CD4-positive, alpha-beta T cell treated with Interferon gamma for 1 hour (primary cell): Measurements from ENCODE around the gene FSTL5.

Experiments used
- DNase-seq: peaks from one replicate; pipeline ENCODE4 v3.0.0-alpha.2; 2020

Gene FSTL5

GRCh38 chr4:161936625-161937550 is 226.9 kb downstream of the FSTL5 start:
- no peak for DNase-seq

- no peak for DNase-seq
Measured at GRCh38 chr4:161931089-161931488, 232.7 kb downstream of the FSTL5 start.

- no peak for DNase-seq
Measured at GRCh38 chr4:161929956-161930355, 233.8 kb downstream of the FSTL5 start.

DNA sequence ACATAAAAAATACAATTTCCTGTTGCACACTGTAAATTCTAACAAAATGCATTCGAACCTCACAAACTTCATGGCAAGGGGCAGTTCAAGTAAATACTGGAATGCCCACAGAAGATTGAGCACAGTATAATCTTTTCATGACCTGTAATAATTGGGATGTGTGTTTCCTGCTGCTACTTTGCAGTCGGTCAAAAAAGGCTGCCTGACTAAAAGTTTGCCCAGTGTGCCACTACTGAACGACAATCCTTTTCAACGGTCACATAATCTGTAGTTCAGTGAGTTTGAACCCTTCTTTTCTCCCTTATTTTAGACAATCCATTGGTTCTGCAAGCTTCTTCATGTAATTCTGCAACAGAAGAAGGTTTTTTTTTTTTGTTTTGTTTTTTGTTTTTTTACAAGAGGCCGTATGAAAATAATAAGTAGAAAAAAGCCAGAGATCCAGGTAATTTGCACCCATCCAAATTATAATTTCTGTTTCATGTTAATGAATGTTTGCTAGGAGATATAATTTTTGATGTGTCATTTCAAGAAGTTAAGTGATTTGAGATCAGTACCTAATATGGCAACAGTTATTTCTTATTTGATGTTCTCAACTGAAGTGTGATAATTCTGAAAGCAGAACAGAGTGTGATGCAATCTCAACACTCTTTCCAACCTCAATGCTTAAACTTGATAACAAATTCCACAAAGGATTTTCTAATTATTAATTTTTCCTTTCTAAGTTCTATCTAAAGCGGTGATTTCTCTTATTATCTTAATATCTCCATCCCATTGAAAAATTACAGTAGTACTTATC is 237.6 kb downstream of the FSTL5 start:
- no peak for DNase-seq

GRCh38 chr4:161920304-161921052 is 243.3 kb downstream of the FSTL5 start:
- DNase-seq: no peak

GRCh38 chr4:161919442-161920220 is 244.2 kb downstream of the FSTL5 start:
- no peak for DNase-seq

DNA sequence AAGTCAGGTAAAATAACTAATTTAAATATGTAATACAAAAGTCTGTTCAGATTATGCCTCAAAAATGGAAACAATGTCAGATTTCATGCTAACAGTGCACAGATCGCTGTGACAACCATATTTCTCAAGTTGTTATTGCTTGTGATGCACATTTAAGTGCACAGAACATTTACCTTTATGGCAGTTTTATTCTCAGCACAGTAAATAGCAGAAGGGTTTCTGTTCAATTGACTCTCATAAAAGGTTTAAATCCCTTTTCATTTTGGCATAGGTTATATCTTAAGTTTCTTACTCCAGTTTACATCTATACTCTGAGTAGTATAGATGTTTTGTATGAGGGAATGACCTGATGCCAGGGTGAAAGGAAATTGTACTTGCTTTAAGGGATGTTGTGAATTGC is 247.8 kb downstream of the FSTL5 start:
- DNase-seq: no peak

DNA sequence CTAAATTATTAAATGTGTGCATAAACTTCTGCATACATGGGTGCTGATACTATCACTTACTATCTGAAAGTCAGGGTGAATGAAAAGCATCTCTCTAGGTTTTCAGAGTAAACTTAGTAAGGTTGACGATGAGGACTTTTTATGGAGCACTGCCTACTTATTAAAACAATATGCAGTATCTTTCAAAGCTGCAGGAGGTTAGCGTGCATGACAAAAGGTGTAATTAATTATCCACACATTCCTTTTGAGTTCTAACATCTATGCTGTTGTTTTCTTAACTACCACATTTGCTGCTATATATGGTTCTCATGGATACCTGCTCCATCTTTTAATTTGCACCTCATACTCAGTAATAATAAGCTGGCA is 256.2 kb downstream of the FSTL5 start:
- no peak for DNase-seq

DNA sequence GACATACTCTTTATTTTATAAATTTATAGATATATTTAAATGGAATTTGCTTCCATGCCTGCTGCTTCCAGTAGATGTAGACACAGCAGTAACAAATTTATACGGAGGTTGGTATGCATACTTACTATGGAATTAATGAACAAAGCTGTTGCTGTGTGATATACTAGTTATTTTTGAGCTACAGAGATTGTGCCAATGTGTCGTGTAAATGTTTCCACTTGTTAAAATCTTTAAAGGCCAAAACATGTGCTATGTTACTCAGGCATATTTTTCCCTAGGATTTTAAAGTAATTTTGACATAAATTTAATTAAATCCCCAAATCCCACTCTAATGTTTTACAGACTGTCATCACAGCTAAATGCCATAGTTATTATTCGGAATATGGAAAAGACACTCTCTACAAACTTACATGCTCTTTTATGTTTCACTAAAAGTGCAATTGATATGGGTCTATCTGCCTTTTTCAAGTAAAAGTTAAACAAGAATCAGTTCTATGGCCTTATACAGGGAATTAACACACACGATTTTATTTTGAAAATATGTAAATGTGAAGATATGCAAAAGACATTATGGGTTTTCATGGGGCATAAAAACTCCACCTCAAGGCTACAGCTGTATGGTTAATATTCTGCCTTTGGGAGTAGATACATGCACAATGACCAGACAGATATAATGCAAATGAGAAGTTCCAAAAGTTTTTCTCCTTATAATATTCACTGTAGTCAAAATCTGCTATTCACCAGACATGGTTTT is 256.8 kb downstream of the FSTL5 start:
- DNase-seq: no peak

DNA sequence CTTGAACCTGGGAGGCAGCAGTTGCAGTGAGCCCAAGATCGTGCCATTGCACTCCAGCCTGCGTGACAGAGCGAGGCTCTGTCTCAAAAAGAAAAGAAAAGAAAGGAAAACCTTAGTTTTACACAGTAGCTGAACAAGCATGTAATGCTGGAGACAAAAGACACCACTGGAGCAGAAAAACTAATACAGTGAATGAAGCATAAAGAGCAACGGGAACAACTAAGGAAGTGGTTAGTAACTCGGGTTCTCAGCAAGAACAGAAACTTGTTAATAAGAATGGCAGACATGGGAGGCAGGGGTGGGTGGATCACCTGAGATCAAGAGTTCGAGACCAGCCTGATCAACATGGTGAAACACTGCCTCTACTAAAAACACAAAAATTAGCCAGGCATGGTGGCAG is 263.7 kb downstream of the FSTL5 start:
- DNase-seq: no peak

DNA sequence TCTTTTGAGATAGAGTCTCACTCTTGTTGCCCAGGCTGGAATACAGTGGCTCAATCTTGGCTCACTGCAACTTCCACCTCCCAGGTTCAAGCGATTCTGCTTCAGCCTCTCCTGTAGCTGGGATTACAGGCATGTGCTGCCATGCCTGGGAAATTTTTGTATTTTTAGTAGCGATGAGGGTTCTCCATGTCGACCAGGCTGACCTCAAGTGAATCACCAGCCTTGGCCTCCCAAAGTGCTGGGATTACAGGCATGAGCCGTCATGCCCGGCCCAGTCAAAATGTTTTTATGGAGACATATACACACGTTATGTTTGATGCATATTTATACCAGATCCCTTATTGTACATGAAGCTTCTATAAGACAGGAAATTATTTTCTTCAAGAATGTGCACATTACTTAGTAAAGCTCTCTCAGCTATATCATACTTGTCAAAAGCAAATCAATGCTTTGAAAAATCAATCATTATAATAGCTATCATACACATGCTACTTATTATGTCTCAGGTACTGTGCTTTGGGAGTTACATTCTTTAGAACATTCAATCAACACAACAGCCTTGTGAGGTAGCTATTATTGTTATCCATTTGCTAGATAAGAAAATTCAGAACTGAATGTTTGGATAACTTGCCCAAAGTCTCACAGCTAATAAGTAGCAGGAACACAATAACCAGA is 269.2 kb downstream of the FSTL5 start:
- DNase-seq: no peak

- DNase-seq: no peak
Measured at GRCh38 chr4:161894014-161894413, 269.8 kb downstream of the FSTL5 start.

DNA sequence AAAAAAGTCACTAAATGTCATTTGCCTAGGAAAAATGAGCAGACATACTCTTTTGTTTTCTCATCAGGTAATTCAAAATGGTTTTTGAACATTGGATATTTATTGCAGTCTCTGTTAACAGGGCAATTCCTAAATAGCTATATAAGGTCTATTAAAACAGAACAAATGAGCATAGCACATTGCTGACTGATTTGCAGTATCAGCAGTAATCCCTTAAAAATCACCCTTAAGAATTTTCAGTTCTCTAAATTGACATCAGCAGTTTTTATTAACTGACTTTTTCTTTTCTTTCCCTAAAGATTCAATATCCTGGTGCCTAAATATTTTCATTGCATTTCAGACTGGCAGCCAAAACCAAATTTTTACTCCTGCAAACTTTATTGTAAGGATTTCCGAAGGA is 270.2 kb downstream of the FSTL5 start:
- DNase-seq: no peak

- DNase-seq: no peak
Measured at GRCh38 chr4:161892951-161893350, 270.8 kb downstream of the FSTL5 start.

GRCh38 chr4:161883157-161883556 is 280.6 kb downstream of the FSTL5 start:
- no peak for DNase-seq

- DNase-seq: no peak
Measured at GRCh38 chr4:161881370-161881769, 282.4 kb downstream of the FSTL5 start.

DNA sequence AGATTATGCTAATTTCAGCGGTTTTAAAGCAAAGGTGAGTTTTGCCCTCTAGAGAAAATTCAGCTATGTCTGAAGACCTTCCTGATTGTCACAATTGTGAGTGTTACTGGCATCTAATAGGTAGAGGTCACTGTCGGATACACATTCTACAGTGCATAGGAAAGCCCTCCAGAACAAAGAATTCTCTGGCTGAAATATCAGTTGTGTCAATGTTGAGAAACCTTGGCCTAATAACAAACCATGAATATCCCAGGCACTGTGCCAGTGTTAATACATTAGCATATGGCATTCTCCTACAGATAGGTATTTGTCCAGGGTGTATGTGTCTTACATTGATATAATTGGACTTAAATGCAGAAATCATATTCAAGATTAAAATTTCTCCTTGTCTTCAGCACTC is 294.3 kb downstream of the FSTL5 start:
- DNase-seq: no peak

- no peak for DNase-seq
Measured at GRCh38 chr4:161856711-161857326, 307.0 kb downstream of the FSTL5 start.

DNA sequence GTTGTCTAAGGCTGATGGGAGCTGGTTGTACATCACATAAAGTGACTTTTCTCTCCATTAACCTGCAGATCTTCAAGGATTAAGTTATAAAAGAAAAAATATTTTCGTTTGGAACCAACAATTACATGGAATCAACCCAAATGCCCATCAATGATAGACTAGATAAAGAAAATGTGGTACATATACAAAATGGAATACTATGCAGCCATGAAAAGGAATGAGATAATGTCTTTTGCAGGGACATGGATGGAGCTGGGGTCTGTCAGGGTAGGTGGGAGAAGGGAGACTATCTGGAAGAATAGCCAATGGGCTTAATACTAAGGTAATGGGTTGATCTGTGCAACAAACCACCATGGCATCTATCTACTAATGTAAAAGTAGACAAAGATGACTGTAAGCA is 313.2 kb downstream of the FSTL5 start:
- no peak for DNase-seq

GRCh38 chr4:161841759-161842158 is 322.0 kb downstream of the FSTL5 start:
- no peak for DNase-seq

- DNase-seq: no peak
Measured at GRCh38 chr4:161829591-161829990, 334.2 kb downstream of the FSTL5 start.
